ENCODE measurements around the gene IGF2R.

- no peak for TF ChIP-seq CTCF (IDR thresholded peaks at IDR 0.05; ENCODE audit: low read length)
- no peak for TF ChIP-seq EZH2 (optimal IDR thresholded peaks at IDR 0.05; ENCODE audit: low read depth, low read length)
- no peak for TF ChIP-seq EZH2phosphoT487 (IDR thresholded peaks at IDR 0.05; ENCODE audit: low read length)
These were observed 16.4 kb upstream of the IGF2R start for GRCh38 chr6:159952289-159953005.

Data from MM.1S (cell line).